Activated naive CD8-positive, alpha-beta T cell treated with anti-CD3 and anti-CD28 coated beads for 36 hours (primary cell): Measurements from ENCODE around the gene TSPAN33. TPM values are rescaled to one million over a fixed set of nuclear protein-coding genes. Genes with fewer than 3 reads are reported as not detected.
A peak's percentile ranks its signal among the peaks of the same experiment; 100 is the strongest.

Experiments
- DNase-seq: peaks from one replicate; pipeline ENCODE4 v3.0.0; 2021
- H3K27ac Mint-ChIP-seq: one replicate; pipeline ENCODE4 v1.8.0; 2022; ENCODE audit warnings: mild to moderate bottlenecking, moderate library complexity, mixed read lengths
- H3K27me3 Mint-ChIP-seq: one replicate; pipeline ENCODE4 v1.8.0; 2022; ENCODE audit warnings: mild to moderate bottlenecking, mixed read lengths
- H3K36me3 Mint-ChIP-seq: one replicate; pipeline ENCODE4 v1.8.0; 2021; ENCODE audit warnings: mild to moderate bottlenecking, mixed read lengths
- H3K4me1 Mint-ChIP-seq: one replicate; pipeline ENCODE4 v1.8.0; 2021; ENCODE audit warnings: mixed read lengths
- H3K4me3 Mint-ChIP-seq: one replicate; pipeline ENCODE4 v1.8.0; 2022; ENCODE audit warnings: mild to moderate bottlenecking, moderate library complexity, mixed read lengths
- H3K9me3 Mint-ChIP-seq: one replicate; pipeline ENCODE4 v1.8.0; 2022; ENCODE audit warnings: mixed read lengths
- total RNA-seq, 2 experiments: library from RNA; stranded (reverse); gene quantifications; one replicate each; pipeline ENCODE4 v1.2.3, GENCODE V29; 2021

Gene TSPAN33
- total RNA-seq, 2 experiments from 2014 or later, result 18.7 to 19.5 TPM

DNA sequence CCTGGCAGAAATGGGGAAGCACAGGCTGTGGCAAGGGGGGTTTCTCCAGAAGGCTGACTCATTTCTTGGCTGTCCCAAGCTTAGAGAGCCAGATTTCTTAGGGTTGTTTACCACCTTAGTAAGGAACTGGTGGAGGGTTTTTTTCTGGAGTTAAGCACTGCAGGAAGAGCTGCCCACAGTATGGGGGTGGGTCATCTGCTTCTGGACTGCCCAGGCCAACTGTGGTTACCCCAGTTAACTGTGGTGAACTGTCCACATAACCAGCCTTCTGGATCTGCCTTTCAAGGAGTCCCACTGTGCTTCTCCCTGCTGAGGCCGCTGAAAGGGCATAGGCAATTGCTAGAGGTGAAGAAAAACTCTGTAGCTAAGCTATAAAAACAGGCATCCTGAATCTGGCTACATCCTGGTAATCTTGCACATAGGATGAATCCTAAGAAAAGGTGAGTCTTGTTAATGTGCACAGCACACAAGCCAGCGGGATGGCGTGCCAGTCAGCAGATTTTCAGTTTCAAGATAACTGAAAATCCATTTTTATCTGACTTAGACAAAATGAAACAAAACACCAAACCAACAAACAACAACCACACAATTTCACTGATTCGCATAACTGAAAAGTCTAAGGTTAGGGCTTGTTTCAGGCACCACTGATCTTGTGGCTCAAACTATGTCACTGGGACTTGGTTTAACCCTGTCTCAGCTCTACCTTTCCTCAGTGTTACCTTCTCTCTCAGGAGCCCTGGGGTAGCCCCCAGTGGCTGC is 21.6 kb upstream of the TSPAN33 start:
- Mint-ChIP-seq H3K27me3 (no peaks in the 10 kb centered on the region), H3K4me1 (peaks cover 19% of the 10 kb centered on the region), H3K27ac (peak overlapping the region; percentile 25), H3K9me3 (peaks cover 12% of the 10 kb centered on the region), H3K36me3 (peaks cover 5% of the 10 kb centered on the region), H3K4me3 (no peak overlapping the region)
- DNase-seq, result peak; percentile 39

DNA sequence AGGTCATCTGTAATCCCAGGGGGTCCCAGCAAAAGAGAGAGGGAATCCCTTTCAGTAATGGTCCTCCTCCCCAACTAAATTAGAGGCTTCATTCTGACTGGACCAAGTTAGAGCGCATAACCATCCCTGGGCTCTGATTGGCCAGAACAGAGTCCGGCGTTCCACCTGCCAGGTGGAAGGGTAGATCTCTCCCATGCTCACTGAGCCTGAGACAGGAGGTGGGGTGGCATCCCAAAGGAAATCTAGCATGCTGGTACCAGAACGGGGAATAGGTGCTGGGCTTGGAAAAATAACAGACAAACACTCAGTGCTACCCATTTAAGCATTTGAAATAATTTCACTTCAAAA is 21.0 kb upstream of the TSPAN33 start:
- Mint-ChIP-seq H3K9me3 (peaks cover 12% of the 10 kb centered on the region), H3K36me3 (peaks cover 5% of the 10 kb centered on the region), H3K27me3 (no peaks in the 10 kb centered on the region), H3K4me3 (no peak overlapping the region), H3K4me1 (peaks cover 19% of the 10 kb centered on the region), H3K27ac (no peak overlapping the region)
- DNase-seq, result no peak

DNA sequence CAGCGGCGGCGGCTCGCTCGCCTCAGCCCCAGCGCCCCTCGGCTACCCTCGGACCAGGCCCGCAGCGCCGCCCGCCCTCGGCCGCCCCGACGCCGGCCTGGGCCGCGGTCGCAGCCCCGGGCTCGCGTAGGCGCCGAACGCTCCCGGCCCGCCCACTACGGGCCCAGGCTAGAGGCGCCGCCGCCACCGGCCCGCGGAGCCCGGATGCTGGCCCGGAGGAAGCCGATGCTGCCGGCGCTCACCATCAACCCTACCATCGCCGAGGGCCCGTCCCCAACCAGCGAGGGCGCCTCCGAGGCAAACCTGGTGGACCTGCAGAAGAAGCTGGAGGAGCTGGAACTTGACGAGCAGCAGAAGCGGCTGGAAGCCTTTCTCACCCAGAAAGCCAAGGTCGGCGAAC is 18.2 kb upstream of the TSPAN33 start:
- DNase-seq, result no peak
- Mint-ChIP-seq H3K36me3 (peaks cover 5% of the 10 kb centered on the region), H3K9me3 (peaks cover 7% of the 10 kb centered on the region), H3K4me1 (peaks cover 19% of the 10 kb centered on the region), H3K27me3 (no peaks in the 10 kb centered on the region), H3K4me3 (no peak overlapping the region), H3K27ac (no peak overlapping the region)

DNA sequence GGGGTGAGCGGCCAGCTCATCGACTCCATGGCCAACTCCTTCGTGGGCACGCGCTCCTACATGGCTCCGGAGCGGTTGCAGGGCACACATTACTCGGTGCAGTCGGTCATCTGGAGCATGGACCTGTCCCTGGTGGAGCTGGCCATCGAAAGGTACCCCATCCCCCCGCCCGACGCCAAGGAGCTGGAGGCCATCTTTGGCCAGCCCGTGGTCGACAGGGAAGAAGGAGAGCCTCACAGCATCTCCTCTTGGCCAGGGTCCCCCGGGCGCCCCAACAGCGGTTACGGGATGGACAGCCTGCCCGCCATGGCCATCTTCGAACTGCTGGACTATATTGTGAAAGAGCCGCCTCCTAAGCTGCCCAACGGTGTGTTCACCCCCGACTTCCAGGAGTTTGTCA is 17.4 kb upstream of the TSPAN33 start:
- H3K4me3 Mint-ChIP-seq, result no peak overlapping the region
- no peak overlapping the region for H3K27ac Mint-ChIP-seq
- H3K9me3 Mint-ChIP-seq, result no peaks in the 10 kb centered on the region
- no peaks in the 10 kb centered on the region for H3K27me3 Mint-ChIP-seq
- H3K36me3 Mint-ChIP-seq, result no peaks in the 10 kb centered on the region
- no peak for DNase-seq
- peaks cover 14% of the 10 kb centered on the region for H3K4me1 Mint-ChIP-seq

DNA sequence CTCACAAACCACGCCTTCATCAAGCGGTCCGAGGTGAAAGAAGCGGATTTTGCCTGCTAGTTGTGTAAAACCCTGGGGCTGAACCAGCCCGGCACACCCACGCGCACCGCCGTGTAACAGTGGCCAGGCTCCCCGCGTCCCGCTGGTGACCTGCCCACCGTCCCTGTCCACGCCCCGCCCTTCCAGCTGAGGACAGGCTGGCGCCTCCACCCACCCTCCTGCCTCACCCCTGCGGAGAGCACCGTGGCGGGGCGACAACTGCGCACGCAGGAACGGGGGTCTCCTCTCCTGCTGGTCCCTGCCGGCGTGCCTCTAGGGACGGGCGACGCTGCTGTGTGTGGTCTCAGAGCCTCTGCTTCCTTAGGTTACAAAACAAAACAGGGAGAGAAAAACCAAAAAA is 16.9 kb upstream of the TSPAN33 start:
- Mint-ChIP-seq H3K27me3 (no peaks in the 10 kb centered on the region), H3K9me3 (no peaks in the 10 kb centered on the region), H3K4me3 (no peak overlapping the region), H3K27ac (no peak overlapping the region), H3K4me1 (peaks cover 9% of the 10 kb centered on the region), H3K36me3 (no peaks in the 10 kb centered on the region)
- DNase-seq, result no peak

DNA sequence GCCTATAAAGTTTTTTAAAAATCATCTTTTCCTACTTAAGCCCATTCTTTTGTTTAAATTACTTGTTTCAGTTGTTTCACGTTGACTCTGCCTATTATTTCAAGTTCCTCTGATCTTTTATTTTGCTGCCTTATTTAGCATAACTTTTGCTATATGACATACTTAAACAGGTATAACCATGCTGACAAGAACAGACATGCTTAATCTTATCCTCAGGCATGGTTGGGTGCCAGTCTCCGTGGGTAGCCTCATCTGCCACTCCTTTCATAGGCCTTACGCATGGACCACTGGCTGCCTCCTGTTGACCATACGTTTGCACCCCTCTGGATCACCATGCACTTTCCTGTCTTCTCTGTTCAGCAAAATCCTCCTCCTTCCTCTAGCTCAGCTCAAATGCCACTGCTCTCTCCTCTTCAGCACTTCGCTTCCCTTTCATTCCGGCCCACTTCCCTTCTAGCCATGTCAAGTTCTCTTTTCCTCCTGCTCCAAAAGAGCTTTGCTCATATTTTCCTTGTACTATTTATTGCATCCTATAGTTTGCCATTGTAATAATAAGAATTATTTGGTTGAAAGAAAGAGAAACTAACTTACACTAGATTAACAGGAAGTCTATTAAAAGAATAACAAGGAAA is 10.0 kb upstream of the TSPAN33 start:
- no peaks in the 10 kb centered on the region for H3K9me3 Mint-ChIP-seq
- no peaks in the 10 kb centered on the region for H3K27me3 Mint-ChIP-seq
- no peak for DNase-seq
- peaks cover 23% of the 10 kb centered on the region for H3K4me1 Mint-ChIP-seq
- peak overlapping the region; percentile 72 for H3K27ac Mint-ChIP-seq
- no peak overlapping the region for H3K4me3 Mint-ChIP-seq
- no peaks in the 10 kb centered on the region for H3K36me3 Mint-ChIP-seq

DNA sequence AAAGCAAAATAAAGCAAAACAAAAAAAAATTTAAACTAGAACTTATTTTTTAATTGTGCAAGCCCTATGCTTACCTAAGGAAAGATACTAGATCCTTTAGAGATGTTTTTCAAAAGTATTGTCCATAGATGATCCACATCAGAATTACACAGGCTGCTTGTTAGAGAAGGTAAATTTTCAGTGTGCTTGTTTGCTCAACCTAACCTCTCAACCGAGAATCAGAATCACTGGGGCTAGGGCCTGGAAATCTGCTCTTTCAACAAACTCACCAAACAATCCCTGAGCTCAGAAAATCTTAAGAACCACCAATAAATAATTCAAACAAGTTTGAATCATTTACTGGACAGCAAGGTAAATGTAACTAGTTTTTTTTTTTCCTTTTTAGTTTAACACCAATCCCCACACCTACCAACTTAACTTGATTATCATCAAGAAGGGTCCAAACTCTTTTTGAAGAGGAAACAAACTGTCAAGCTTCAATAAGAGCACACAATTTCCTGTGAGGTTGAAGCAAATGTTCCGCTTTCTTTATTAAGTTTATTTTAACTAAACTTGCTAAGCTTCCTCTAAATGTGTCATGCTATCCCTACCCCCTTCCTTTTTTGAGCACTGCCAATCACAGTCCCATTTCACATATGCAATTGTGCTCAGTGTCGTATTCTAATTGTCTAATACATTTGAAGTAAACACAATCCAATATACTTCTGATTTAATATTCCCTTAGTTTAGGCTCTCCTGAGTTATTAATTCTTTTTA is 7.4 kb upstream of the TSPAN33 start:
- Mint-ChIP-seq H3K36me3 (no peaks in the 10 kb centered on the region), H3K27ac (peak overlapping the region; percentile 81), H3K4me3 (peak overlapping the region; percentile 18)

DNA sequence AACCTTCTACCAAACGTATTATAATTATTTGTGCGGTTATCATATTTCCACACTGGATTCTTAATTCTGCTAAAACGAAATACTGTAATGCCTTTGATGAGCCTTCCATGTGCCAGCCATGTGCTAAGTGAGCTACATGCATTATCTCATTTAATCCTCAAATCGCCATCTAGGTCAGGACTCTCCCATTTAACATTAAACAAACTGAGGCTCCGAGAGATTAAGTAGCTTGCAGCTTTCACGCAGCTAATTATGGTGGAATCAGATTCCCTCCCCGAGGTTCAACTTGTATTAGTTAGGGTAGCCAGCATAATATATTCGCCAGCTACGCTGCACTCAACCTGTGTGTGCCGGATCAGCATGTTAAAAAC is 798 bp upstream of the TSPAN33 start:
- H3K9me3 Mint-ChIP-seq, result no peaks in the 10 kb centered on the region
- no peaks in the 10 kb centered on the region for H3K36me3 Mint-ChIP-seq
- no peak for DNase-seq
- H3K27me3 Mint-ChIP-seq, result no peaks in the 10 kb centered on the region
- peak overlapping the region; percentile 87 for H3K4me3 Mint-ChIP-seq
- peaks cover 17% of the 10 kb centered on the region for H3K4me1 Mint-ChIP-seq
- peak overlapping the region; percentile 26 for H3K27ac Mint-ChIP-seq

More for the DNA sequence above, 7.4 kb upstream of the TSPAN33 start:
- peaks cover 23% of the 10 kb centered on the region for H3K4me1 Mint-ChIP-seq
- no peaks in the 10 kb centered on the region for H3K27me3 Mint-ChIP-seq
- no peak for DNase-seq
- no peaks in the 10 kb centered on the region for H3K9me3 Mint-ChIP-seq

DNA sequence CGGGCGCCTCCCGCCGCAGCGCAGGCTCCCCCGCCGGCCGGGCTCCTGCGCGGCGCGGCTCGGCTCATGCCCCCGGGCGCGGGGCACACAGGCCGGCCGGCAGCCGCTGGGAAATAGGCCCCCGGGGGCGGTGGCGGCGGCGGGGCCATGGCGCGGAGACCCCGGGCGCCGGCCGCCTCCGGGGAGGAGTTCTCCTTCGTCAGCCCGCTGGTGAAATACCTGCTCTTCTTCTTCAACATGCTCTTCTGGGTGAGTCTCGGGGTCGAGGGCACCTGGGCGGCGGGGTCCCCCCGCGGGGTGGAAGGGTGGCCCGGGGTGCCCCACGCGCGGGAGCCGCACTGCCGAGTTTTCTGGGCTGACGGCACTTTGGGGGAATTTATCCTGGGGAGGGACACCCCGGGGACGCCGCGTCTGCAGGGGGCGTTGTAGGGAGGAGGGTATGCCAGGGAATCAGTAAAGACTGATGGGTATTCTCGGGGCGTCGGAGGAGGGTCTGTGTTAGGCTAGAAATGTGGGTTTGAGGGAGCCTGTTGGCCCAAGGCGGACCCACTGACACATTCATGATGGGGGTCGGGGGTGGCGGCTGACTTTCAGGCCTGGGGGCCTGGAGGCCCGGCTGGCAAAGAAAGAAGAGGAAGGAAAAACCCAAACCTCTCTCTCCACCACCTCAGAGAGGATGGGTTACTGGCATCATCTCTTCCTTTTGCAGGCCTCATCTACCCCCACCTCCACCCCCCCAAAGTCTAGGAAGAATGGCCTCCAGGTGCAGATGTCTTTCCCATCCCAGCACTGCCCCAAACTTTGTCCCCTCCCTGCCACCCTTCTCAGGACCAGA is 544 bp downstream of the TSPAN33 start:
- H3K36me3 Mint-ChIP-seq, result no peaks in the 10 kb centered on the region
- H3K27ac Mint-ChIP-seq, result peak overlapping the region; percentile 73
- no peaks in the 10 kb centered on the region for H3K27me3 Mint-ChIP-seq
- no peaks in the 10 kb centered on the region for H3K9me3 Mint-ChIP-seq
- H3K4me1 Mint-ChIP-seq, result peaks cover 17% of the 10 kb centered on the region
- H3K4me3 Mint-ChIP-seq, result peak overlapping the region; percentile 86
- DNase-seq, result peak; percentile 24

DNA sequence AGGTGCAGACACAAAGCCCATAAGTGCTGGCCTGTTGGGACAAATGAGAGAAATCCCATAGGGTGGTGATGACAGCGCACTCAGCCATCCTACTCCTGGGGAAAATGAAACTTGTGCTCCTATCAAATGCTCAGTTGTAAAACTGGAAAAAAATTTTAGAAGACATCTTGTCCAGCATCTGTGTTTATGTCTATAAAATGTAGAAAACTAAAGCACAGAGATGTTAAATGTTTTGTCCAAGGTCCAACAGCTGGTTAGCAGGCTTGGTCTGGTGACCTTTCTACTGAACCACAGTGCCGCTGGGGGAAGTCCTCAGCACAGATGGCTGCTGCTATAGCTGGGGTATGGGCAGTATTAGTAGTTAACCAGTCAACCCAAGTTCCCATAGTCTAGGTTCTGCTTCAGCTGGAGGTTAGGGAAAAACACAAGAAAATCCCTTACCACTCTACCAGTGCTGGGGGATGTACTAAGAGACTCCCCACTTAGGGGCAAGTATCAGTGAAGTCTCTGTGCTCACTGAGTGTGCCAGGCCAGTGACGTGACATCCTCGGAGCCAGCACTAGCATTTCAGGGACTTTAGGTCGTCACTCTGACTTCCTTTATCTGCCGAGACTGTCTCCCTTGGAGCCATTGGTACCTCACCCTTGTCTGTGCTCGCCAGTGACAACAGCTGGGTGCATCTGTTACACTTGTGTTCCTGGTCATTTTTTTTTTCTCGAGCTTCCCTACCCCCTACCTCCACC is 1.9 kb downstream of the TSPAN33 start:
- Mint-ChIP-seq H3K36me3 (no peaks in the 10 kb centered on the region), H3K4me3 (peak overlapping the region; percentile 86), H3K27ac (no peak overlapping the region), H3K4me1 (peaks cover 17% of the 10 kb centered on the region), H3K9me3 (no peaks in the 10 kb centered on the region), H3K27me3 (no peaks in the 10 kb centered on the region)
- DNase-seq, result no peak

DNA sequence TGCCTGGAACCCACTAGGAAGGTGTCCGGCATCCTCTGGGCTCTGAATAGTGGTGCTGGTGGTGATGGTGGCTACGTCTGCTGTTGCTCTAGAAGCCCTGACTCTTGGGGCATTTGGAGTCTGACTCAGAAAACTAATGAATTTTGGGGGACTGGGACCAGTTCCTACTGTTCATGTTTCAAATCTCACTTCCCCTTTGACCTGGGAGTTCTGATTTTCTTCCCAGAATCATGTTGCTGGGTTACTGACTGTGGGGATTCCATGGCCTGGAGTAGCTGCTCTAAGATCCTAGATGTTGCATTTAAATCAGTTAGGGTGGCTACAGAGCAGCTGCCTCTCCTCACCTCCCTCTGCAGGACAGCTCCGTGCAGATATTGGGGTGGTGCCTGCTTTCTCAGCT is 3.2 kb downstream of the TSPAN33 start:
- Mint-ChIP-seq H3K27me3 (no peaks in the 10 kb centered on the region), H3K4me3 (no peak overlapping the region), H3K27ac (no peak overlapping the region), H3K36me3 (no peaks in the 10 kb centered on the region), H3K4me1 (peaks cover 17% of the 10 kb centered on the region), H3K9me3 (no peaks in the 10 kb centered on the region)
- DNase-seq, result no peak

DNA sequence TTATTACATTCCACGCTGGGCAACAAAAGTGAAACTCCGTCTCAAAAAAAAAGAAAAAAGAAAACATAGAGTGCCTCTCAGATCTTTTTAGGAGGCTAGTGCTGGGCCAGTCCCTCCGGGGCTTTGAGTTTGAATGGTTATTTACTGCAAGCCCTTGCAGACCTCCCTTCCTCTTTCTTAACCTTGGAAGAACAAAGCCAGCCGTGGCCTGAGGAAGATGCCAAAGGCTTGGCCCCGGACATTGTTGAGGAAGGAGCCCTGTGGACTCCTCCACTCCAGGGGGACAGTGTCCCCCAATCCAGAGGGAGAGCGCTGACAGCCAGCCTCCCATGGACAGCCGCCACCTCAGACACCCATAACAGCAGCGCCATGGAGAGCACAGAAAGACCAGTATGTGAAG is 5.0 kb downstream of the TSPAN33 start:
- Mint-ChIP-seq H3K27me3 (no peaks in the 10 kb centered on the region), H3K9me3 (no peaks in the 10 kb centered on the region), H3K27ac (no peak overlapping the region), H3K4me1 (peaks cover 13% of the 10 kb centered on the region), H3K4me3 (no peak overlapping the region), H3K36me3 (no peaks in the 10 kb centered on the region)
- DNase-seq, result no peak

DNA sequence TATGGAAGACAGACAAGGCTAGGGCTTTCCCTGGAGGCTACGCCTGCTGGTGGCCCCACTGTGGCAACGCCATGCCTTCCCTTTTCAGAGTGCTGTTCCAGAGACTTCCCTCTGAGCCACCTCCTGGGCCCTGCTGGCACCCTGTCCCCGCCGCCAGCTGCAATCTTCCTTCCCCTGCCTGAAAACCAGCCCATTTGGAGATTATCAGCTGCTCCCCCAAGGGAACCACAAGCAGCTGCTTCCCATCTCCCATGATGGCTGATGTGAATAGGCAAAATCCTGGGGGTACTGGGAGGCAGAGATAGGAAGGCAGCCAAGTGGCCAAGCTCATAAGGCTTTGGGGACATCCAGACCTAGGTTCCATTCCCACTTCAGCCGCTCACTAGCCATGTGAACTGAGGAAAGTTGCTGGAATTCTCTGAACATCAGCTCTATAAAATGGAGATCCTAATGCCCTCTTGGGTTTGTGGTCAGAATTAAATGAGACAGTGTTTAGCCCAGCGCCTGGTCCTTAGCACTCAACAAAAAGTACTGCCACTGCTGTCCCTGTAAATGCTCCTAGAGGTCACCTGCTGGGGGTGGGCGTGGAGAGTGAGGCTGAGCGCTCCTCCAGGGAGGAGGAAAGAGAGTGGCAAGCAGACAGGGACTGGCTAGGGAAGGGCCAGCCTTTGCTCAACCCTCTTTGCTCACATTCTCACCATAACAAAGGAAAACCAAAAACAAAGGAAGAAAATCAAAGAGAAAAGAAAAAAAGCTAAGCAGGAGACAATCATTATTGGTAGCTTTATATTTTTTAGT is 5.9 kb downstream of the TSPAN33 start:
- H3K27me3 Mint-ChIP-seq, result no peaks in the 10 kb centered on the region
- peaks cover 9% of the 10 kb centered on the region for H3K4me1 Mint-ChIP-seq
- no peak overlapping the region for H3K4me3 Mint-ChIP-seq
- H3K27ac Mint-ChIP-seq, result no peak overlapping the region
- H3K36me3 Mint-ChIP-seq, result no peaks in the 10 kb centered on the region
- no peaks in the 10 kb centered on the region for H3K9me3 Mint-ChIP-seq
- DNase-seq, result no peak

DNA sequence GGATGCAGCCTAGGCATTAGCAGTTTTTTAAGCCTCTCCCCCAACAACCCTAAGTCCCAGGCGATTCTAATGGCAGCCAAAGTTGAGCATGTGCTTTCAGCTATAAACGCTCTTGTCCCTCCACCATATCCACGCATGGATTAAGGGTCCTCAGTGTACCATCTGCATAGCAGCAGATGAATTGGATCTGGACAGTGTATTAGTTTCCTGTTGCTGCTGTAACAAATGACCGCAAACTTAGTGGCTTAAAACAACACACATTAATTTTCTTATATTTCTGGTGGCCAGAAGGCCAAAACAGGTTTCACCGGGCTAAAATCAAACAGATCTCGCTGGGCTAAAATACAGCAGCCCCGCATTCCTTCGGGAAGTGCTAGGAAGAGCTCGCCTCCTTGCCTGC is 13.1 kb downstream of the TSPAN33 start:
- DNase-seq, result no peak
- Mint-ChIP-seq H3K9me3 (no peaks in the 10 kb centered on the region), H3K27ac (no peak overlapping the region), H3K4me3 (no peak overlapping the region), H3K27me3 (no peaks in the 10 kb centered on the region), H3K36me3 (no peaks in the 10 kb centered on the region), H3K4me1 (no peaks in the 10 kb centered on the region)
